HG02763 (cell line): ENCODE results near the gene ANKIB1.
"Not testable (repeated sequence)": the region's sequence is repeated elsewhere in the genome, so short reads cannot be mapped to it uniquely, and the experiment has no call there.

Experiments used
- ATAC-seq: cut with Tn5 transposase; IDR thresholded peaks from one replicate; pipeline ENCODE4 v1.9.1; 2021; ENCODE audit warnings: mild to moderate bottlenecking, moderate library complexity; ENCODE audit not compliant: unreplicated experiment

Gene ANKIB1

DNA sequence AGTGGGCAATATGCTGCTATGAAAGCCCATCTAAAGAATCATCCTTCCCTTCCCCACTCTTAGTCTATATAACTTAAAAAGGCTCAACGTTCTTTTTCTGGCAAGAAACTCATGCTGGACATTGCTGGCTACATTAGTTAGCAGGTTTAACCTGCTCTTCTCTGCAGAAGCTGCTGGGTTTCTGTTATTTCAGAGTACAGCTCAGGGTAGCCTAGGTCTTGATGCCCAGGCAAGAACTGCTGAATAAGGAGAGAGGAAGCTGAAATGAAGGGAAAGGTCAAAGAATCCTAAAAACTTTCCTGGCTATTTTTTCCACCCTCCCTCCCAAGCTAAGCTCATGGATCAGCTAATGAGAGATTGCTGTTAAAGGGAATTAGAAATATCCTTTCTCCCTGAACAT, 79.4 kb downstream of the ANKIB1 start:
- ATAC-seq, result no peak

- no peak for ATAC-seq
Measured at GRCh38 chr7:92325858-92326257, 80.1 kb downstream of the ANKIB1 start.

DNA sequence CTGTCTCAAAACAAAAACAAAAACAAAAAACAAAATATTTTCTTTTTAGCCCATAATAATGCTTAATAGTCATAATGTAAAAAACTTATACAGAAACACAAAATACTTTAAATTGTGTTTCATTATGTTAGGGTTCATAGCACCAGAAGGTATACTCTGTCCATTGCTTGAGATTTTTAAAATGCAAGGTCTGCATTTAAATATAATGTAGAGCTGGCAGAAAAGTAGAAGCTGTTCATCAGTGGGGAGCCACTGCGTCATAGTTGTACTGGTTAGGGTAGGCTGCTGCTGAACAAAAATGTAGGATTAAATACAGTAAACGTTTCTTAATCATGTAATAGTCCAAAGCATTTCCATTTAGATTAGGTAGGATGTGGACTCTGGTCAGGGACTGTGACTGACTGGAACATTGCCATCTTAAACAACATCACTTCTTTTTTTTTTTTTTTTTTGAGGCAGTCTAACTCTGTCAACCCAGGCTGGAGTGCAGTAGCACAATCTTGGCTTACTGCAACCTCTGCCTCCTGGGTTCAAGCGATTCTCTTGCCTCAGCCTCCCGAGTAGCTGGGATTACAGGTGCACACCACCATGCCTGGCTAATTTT, 85.2 kb downstream of the ANKIB1 start:
- ATAC-seq, result no peak

DNA sequence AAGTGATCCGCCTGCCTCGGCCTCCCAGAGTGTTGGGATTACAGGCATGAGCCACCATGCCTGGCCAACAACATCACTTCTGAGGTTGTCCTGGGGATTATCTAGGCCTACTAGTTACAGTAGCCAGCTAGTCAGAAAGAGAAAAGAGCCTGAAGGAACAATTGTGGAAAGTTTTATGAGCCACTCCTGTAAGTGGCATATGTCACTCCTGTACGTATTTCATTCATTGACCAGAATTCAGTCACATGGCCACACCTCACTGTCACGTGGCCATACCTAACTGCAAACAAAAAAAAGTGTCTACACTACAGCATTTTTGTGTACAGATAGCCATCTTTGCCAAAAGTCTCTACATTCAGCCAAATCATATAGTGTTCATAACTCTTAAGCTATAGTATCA, 85.7 kb downstream of the ANKIB1 start:
- ATAC-seq, result no peak

GRCh38 chr7:92332782-92333181, 87.0 kb downstream of the ANKIB1 start:
- ATAC-seq, result no peak

DNA sequence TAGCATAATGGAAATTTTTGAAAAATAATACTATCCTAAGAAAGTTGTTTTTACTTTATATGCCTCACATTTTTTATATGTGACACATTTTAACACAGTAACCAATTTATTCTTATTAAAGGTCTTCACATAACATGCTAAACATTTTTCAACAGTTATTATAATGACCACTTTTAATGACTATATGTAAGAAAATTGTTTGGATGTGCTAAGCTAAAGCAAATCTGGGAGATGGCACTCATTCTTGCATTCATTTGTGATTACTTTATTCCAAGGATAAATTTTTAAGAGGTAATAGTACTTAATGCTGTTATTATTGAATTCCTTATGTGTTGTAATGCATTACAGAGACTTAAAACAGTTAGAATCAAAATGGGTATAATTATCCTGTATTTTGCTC, 88.1 kb downstream of the ANKIB1 start:
- ATAC-seq, result no peak

DNA sequence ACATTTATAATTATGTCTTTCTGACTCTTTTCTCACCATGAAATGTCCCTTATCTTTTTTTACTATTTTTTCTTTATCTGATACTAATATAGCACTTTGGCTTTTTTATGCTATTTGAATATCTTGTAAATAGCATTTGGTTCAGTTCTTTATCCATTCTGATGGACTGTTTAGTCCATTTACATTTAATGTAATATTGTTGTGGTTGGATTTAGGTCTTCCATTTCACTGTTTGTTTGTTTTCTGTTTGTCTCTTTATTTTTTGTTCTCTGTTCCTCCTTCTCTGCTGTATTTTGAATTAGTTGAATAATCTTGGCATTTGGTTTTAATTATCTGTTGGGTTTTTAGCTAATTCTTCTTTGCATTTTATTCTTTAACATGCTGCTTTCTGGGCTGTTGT, 89.8 kb downstream of the ANKIB1 start:
- no peak for ATAC-seq

DNA sequence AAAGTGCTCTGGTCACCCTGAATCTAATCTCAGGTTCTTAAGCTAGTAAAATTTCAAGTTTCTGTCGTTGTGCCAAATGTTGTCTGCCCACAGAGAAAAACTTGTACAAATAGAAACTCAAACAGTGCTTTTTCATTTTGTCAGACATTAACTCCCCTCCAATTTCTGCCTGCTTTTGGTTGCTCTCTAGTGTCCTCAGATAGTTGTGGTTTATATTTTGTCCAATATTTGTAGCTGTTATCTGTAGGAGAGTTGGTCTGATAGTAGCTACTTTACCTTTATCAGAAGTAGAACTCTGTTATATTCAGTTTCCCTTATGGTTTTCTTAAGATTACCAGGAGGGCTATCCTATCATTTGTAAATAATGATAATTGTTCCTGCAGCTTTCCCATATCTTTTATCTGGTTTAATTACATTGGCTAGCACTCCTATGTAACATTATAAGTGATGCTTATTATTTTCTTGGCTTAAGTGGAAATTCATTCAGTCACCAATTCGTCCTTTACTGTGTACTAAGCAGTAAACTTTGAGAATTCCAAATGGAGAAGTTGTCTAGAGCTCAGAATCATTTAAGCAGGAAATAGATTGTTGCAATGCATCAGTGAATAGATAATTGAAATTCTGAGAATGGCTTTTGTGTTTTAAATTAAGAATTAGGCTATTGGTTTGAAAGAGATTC, 91.0 kb downstream of the ANKIB1 start:
- no peak for ATAC-seq

GRCh38 chr7:92340016-92340415, 94.2 kb downstream of the ANKIB1 start:
- no peak for ATAC-seq

DNA sequence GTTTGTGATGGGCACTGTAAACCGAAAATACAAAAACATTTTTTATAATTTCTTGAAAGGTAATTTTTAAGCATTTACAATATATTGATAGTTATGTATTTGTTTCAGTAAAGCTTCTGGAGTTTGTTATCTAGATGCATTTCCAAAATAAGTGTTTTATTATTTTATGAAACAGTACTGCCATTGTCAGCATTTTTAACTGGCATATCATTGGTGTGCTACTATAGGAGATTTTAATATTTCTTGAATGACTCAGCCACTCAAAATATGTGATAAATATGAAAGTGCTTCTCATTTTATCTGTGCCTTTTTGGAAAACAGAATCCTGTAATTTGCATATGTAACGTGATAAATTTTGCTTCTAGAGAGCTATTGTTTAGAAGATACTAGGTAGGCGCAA, 97.9 kb downstream of the ANKIB1 start:
- no peak for ATAC-seq

- ATAC-seq, result no peak
Measured at GRCh38 chr7:92352009-92352408, 106.2 kb downstream of the ANKIB1 start.

DNA sequence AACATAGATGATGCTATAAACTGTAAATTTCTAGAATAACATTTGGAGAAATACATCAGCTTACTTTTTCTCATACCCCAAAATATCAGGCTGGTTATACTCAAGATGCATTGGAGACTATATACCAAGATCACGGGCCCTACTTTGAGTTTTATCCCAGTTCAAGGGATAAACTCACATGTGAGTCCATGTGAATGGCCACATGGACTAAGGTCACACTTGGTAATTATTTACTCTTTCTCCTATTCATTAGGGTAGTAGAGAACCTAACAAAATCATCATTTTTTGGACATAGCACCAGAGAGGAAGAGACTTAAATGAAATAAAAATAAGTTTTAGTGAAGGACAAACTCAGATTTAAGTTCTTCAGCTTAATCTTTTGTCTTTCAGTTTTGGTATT, 108.4 kb downstream of the ANKIB1 start:
- ATAC-seq, result no peak

GRCh38 chr7:92356406-92356805, 110.6 kb downstream of the ANKIB1 start:
- ATAC-seq, result no peak

DNA sequence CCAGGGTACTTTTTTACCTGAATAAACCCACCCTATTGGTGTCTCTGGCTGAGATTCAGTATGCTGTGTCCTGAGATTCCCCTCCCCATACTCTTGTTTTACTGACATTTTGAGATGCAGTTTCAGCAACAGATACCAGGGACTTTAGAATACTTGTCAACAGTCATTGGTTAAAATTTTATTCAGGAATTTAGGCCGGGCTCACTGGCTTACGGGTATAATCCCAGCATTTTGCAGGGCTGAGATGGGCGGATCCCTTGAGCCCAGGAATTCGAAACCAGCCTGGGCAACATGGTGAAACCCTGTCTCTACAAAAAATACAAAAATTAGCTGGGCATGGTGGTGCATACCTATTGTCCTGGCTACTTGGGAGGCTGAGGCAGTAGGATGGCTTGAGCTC, 111.5 kb downstream of the ANKIB1 start:
- ATAC-seq, result no peak

DNA sequence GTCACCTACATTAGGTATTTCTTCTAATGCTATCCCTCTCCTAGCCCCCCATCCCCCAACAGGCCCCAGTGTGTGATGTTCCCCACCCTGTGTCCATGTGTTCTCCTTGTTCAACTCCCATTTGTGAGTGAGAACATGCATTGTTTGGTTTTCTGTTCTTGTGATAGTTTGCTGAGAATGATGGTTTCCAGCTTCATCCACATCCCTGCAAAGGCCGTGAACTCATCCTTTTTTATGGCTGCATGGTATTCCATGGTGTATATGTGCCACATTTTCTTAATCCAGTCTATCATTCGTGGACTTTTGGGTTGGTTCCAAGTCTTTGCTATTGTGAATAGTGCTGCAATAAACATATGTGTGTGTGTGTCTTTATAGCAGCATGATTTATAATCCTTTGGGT, 113.4 kb downstream of the ANKIB1 start:
- not testable (repeated sequence) for ATAC-seq

GRCh38 chr7:92359801-92360200, 114.0 kb downstream of the ANKIB1 start:
- no peak for ATAC-seq

GRCh38 chr7:92360387-92360786, 114.6 kb downstream of the ANKIB1 start:
- ATAC-seq, result no peak

DNA sequence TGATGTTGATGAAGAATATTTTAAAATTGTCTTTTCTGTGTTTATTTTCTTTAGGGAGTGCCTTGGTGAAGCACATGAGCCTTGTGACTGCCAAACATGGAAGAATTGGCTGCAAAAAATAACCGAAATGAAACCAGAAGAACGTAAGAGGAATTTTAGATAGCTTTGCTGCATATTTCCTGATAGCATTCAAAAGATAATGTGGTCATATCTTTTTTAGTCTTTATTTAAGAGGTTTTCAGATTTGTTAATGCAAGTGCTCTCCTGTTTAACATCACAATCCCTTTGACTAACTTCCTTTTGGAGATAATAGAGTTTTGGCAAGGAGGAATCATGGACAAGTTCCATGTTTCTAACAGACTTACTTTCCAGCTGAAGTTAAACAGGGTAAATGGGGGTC, 116.4 kb downstream of the ANKIB1 start:
- no peak for ATAC-seq

- no peak for ATAC-seq
Measured at GRCh38 chr7:92366730-92367129, 121.0 kb downstream of the ANKIB1 start.

DNA sequence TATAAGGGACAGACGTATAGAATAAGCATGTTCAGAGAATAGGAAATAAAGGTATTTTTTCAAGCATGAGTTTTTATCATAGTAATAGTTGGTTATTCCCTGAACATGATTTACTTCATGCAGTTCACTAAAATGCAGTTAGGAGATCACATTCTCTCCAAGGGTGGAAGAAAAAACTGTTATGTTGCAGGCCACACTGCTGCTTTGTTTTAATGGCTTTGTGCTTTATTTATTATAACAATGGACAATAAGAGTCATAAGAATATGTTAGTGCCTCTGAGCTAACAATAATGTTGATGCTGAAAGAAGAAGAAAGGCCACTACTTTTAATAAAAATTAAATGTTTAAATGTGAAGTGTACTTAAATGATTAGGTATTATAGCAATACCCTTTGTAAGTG, 123.0 kb downstream of the ANKIB1 start:
- no peak for ATAC-seq

DNA sequence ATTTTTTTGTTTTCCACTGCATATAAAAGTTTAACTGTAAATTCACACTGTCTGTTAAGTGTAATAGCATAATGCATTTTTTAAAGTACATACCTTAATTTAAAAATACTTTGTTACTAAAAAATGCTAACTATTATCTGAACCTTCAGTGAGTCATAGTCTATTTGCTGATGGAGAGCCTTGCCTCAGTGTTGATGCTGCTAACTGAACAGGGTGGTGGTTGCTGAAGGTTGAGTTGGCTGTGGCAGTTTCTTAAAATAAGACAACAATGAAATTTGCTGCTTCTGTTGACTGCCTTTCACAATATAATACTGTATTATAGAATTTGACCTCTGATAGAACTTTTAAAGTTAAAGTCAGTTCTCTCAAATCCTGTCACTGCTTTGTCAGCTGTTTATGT, 129.2 kb downstream of the ANKIB1 start:
- ATAC-seq, result no peak

DNA sequence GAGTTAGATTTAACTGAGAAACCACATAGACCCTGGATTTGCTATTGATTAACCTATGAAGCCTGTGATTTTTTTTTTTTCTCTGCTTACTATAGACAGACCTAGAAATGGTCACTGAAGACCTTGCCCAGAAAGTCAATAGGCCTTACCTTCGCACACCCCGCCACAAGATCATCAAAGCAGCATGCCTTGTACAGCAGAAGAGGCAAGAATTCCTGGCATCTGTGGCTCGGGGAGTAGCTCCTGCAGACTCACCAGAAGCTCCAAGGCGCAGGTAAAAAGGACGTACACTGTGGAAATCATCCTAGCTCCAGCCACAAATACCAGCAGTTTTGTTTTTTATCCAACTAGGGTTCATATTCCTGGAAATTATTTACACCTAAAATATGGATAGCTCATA, 145.3 kb downstream of the ANKIB1 start:
- no peak for ATAC-seq

DNA sequence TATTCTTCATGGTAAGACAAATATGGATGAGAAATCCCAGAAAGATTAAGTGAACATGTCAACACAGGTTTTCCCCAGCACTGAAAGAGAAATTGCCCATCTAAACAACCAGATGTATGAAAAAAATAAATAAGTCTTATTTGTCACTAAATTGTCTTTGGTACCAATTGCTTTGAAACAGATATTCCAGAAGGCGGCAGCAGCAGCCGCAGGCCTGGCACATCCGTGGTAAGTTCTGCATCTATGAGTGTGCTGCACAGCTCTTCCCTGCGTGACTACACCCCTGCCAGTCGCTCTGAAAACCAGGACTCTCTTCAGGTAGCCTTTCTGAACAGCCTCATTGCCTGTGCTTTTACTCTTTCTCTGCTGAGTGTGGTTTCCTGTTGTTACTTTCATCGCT, 151.8 kb downstream of the ANKIB1 start:
- no peak for ATAC-seq
